CD4-positive, alpha-beta T cell treated with Interferon alpha-2 for 1 hour (primary cell): ENCODE measurements around the gene ELANE.
A peak's percentile ranks its signal among the peaks of the same experiment; 100 is the strongest.

Source experiments
- DNase-seq, 2 donors: peaks; one replicate each; pipeline ENCODE4 v3.0.0-alpha.2; 2020 to 2022

The ELANE gene

GRCh38 chr19:852136-853013 lies at the start of gene ELANE:
TSS of gene ELANE (plus strand) at chr19:852303. CDS start at chr19:852329, 26 bp downstream.
- DNase-seq, result no peak

- DNase-seq, result no peak
Measured at GRCh38 chr19:802498-803098, 49.5 kb upstream of the ELANE start.

GRCh38 chr19:803099-803561 lies 49.0 kb upstream of the ELANE start:
- no peak for DNase-seq

- DNase-seq, result no peak
Measured at GRCh38 chr19:803686-804418, 48.3 kb upstream of the ELANE start.

GRCh38 chr19:804419-805165 lies 47.5 kb upstream of the ELANE start:
- DNase-seq, result no peak

- DNase-seq, result peak in 1 of 2 donors; percentile 31
Measured at GRCh38 chr19:805166-805551, 46.9 kb upstream of the ELANE start.

GRCh38 chr19:805600-806550 lies 46.2 kb upstream of the ELANE start:
- no peak for DNase-seq

GRCh38 chr19:806815-807421 lies 45.2 kb upstream of the ELANE start:
- DNase-seq, result no peak

GRCh38 chr19:807627-808422 lies 44.3 kb upstream of the ELANE start:
- no peak for DNase-seq

GRCh38 chr19:808423-808775 lies 43.7 kb upstream of the ELANE start:
- no peak for DNase-seq

GRCh38 chr19:810077-810855 lies 41.8 kb upstream of the ELANE start:
- no peak for DNase-seq

- DNase-seq, result no peak
Measured at GRCh38 chr19:810883-811489, 41.1 kb upstream of the ELANE start.

- no peak for DNase-seq
Measured at GRCh38 chr19:811506-812048, 40.5 kb upstream of the ELANE start.

GRCh38 chr19:812049-812746 lies 39.9 kb upstream of the ELANE start:
- DNase-seq, result no peak

GRCh38 chr19:812747-813218 lies 39.3 kb upstream of the ELANE start:
- DNase-seq, result no peak

- no peak for DNase-seq
Measured at GRCh38 chr19:813219-814151, 38.6 kb upstream of the ELANE start.
